HCT116 (cell line): Measurements from ENCODE around the gene MIA2. TPM values are rescaled to one million over a fixed set of nuclear protein-coding genes. Genes with fewer than 3 reads are reported as not detected.

Experiments used
- ATAC-seq: fragments of 200-7000 bp; cut with Tn5 transposase; 2 replicates; pipeline ENCODE4 v1.9.1; 2020; ENCODE audit warnings: mild to moderate bottlenecking, moderate library complexity
- BruUV-seq: library from RNA; stranded (reverse); fragments of 400-500 nt; replicated peaks from 2 replicates; lab custom pipeline; 2021; lab: Mats Ljungman, UMichigan
- CTCF ChIA-PET: fragments of 300-600 bp; sonication (Branson Sonifier 250); formaldehyde crosslinking; loops from one replicate; lab custom pipeline; 2021; ENCODE audit warnings: antibody characterized with exemption; lab: Charles Lee
- POLR2A ChIA-PET: fragments of 300-600, 350-600 bp; sonication (Branson Sonifier 250); formaldehyde crosslinking; loops from one replicate; lab custom pipeline; 2021; ENCODE audit warnings: antibody characterized with exemption; lab: Charles Lee
- RAD21 ChIA-PET, 2 experiments: fragments of 300-600 bp; sonication (Branson Sonifier 250); formaldehyde crosslinking; loops; one replicate each; lab custom pipeline; 2023; ENCODE audit warnings: low total read pairs in 2 of 2; ENCODE audit not compliant: uncharacterized antibody in 2 of 2, unreplicated experiment in 2 of 2, low non-redundant PET in 1 of 2; lab: Charles Lee
- DNase-seq: peaks from one replicate; pipeline ENCODE4 v3.0.0-alpha.2; 2010; ENCODE audit warnings: low read depth, low spot score
- H2AFZ ChIP-seq: fragments of 200-600 bp; shearing (Covaris generic), sonication (generic); 2 replicates; pipeline ENCODE4 v1.6.1; 2017; ENCODE audit warnings: low read depth, mixed run types, mixed read lengths, antibody characterized with exemption, low read length; ENCODE audit not compliant: poor library complexity, severe bottlenecking
- H3K27ac ChIP-seq: 2 replicates; pipeline ENCODE4 v1.5.1; 2012; ENCODE audit warnings: low read depth, low read length
- H3K27me3 ChIP-seq: fragments of 200-600 bp; sonication (generic); 2 replicates; pipeline ENCODE4 v1.6.1; 2016; ENCODE audit warnings: mixed run types, low read length, mixed read lengths; ENCODE audit not compliant: insufficient read depth
- H3K36me3 ChIP-seq, 2 experiments: fragments of 200-500 bp in 1 of 2; fragments of 200-600 bp in 1 of 2; sonication (Bioruptor generic) in 1 of 2; sonication (generic) in 1 of 2; 2 replicates each; pipeline versions ENCODE4 v1.5.1 to v1.6.1; 2014 to 2016; ENCODE audit warnings: low read length in 2 of 2, inconsistent platforms in 1 of 2, mixed read lengths in 1 of 2, mixed run types in 1 of 2; ENCODE audit not compliant: insufficient read depth in 2 of 2, control insufficient read depth in 1 of 2
- H3K4me1 ChIP-seq, 2 experiments: fragments of 200-600 bp in 1 of 2; sonication (generic) in 1 of 2; 2 replicates each; pipeline versions ENCODE4 v1.5.1 to v1.6.1; 2012 to 2017; ENCODE audit warnings: low read length in 2 of 2, inconsistent platforms in 1 of 2, mild to moderate bottlenecking in 1 of 2, mixed read lengths in 1 of 2, mixed run types in 1 of 2, moderate library complexity in 1 of 2; ENCODE audit not compliant: insufficient read depth in 2 of 2, control insufficient read depth in 1 of 2
- H3K4me2 ChIP-seq: fragments of 200-600 bp; sonication (generic); 2 replicates; pipeline ENCODE4 v1.6.1; 2017; ENCODE audit warnings: mixed run types, low read length, mixed read lengths
- H3K4me3 ChIP-seq, 2 experiments: fragments of 200-600 bp in 1 of 2; sonication (generic) in 1 of 2; replicated peaks in 1 of 2; 2 replicates each; pipeline ENCODE4 v1.5.1; 2011 to 2016; ENCODE audit warnings: low read length in 2 of 2, control low read depth in 1 of 2, low read depth in 1 of 2, mild to moderate bottlenecking in 1 of 2, mixed read lengths in 1 of 2, mixed run types in 1 of 2
- H3K79me2 ChIP-seq: fragments of 200-600 bp; sonication (generic); 2 replicates; pipeline ENCODE4 v1.6.1; 2017; ENCODE audit warnings: mild to moderate bottlenecking, mixed run types, low read length, moderate library complexity, mixed read lengths; ENCODE audit not compliant: insufficient read depth
- H3K9ac ChIP-seq: fragments of 200-600 bp; sonication (generic); 2 replicates; pipeline ENCODE4 v1.6.1; 2016; ENCODE audit warnings: low read length, mixed read lengths
- H3K9me2 ChIP-seq: fragments of 200-600 bp; sonication (generic), shearing (Covaris generic); 2 replicates; pipeline ENCODE4 v1.6.1; 2017; ENCODE audit warnings: mixed run types, mild to moderate bottlenecking, moderate library complexity; ENCODE audit not compliant: insufficient read depth
- H3K9me3 ChIP-seq, 2 experiments: fragments of 200-500 bp in 1 of 2; fragments of 200-600 bp in 1 of 2; sonication (Bioruptor generic) in 1 of 2; sonication (generic) in 1 of 2; 2 replicates each; pipeline ENCODE4 v1.6.1; 2014 to 2017; ENCODE audit warnings: low read length in 2 of 2, mixed read lengths in 2 of 2, inconsistent platforms in 1 of 2, low read depth in 1 of 2, mild to moderate bottlenecking in 1 of 2, mixed run types in 1 of 2, moderate library complexity in 1 of 2; ENCODE audit not compliant: control insufficient read depth in 1 of 2, insufficient read depth in 1 of 2
- H4K20me1 ChIP-seq: fragments of 200-600 bp; sonication (generic), shearing (Covaris generic); 2 replicates; pipeline ENCODE4 v1.6.1; 2017; ENCODE audit warnings: mixed run types, mild to moderate bottlenecking, moderate library complexity; ENCODE audit not compliant: insufficient read depth
- CBX3 ChIP-seq: IDR thresholded peaks from 2 replicates; pipeline ENCODE4 v1.6.1; 2012; ENCODE audit warnings: low read depth
- CEBPB ChIP-seq: IDR thresholded peaks from 2 replicates; pipeline ENCODE4 v1.6.1; 2012; ENCODE audit warnings: low read depth
- EGR1 ChIP-seq: IDR thresholded peaks from 2 replicates; pipeline ENCODE4 v1.6.1; 2012; ENCODE audit warnings: low read depth
- ELF1 ChIP-seq: IDR thresholded peaks from 2 replicates; pipeline ENCODE4 v1.6.1; 2012; ENCODE audit warnings: low read depth, borderline replicate concordance
- EZH2 ChIP-seq: fragments of 200-600 bp; sonication (generic); IDR thresholded peaks from 2 replicates; pipeline ENCODE4 v1.6.1; 2017; ENCODE audit warnings: antibody characterized with exemption, mixed run types
- FOSL1 ChIP-seq: IDR thresholded peaks from 2 replicates; pipeline ENCODE4 v1.6.1; 2012; ENCODE audit warnings: low read depth
- JUND ChIP-seq: IDR thresholded peaks from 2 replicates; pipeline ENCODE4 v1.6.1; 2012
- POLR2A ChIP-seq: IDR thresholded peaks from 2 replicates; pipeline ENCODE4 v1.7.0; 2011; ENCODE audit warnings: borderline replicate concordance; ENCODE audit not compliant: insufficient read depth, insufficient read length; ENCODE audit errors: extremely low read depth
- RAD21 ChIP-seq: IDR thresholded peaks from 2 replicates; pipeline ENCODE4 v1.6.1; 2012; ENCODE audit warnings: low read depth, mild to moderate bottlenecking
- SIN3A ChIP-seq: IDR thresholded peaks from 2 replicates; pipeline ENCODE4 v1.6.1; 2012; ENCODE audit warnings: low read depth
- SP1 ChIP-seq: IDR thresholded peaks from 2 replicates; pipeline ENCODE4 v1.6.1; 2012; ENCODE audit warnings: low read depth
- TCF7L2 ChIP-seq: IDR thresholded peaks from 2 replicates; pipeline ENCODE4 v1.7.0; 2011; ENCODE audit warnings: borderline replicate concordance, inconsistent platforms; ENCODE audit not compliant: insufficient read depth, insufficient read length; ENCODE audit errors: extremely low read depth
- YY1 ChIP-seq: IDR thresholded peaks from 2 replicates; pipeline ENCODE4 v1.6.1; 2011; ENCODE audit warnings: low read length, low read depth, moderate library complexity, mild to moderate bottlenecking; ENCODE audit not compliant: insufficient replicate concordance; ENCODE audit errors: extremely low read depth
- ZFX ChIP-seq: fragments of 450-650 bp; IDR thresholded peaks from 2 replicates; pipeline ENCODE4 v1.6.1; 2017
- intact Hi-C: fragments of 100-400 bp; cut with micrococcal nuclease; formaldehyde crosslinking; loops from 2 replicates; pipeline ENCODE4 v1.10.0; 2022
- total RNA-seq: library from RNA; stranded (reverse); gene quantifications from one replicate; pipeline ENCODE4 v1.2.1, GENCODE V29; 2021; ENCODE audit not compliant: unreplicated experiment
- TF ChIP-seq, protein P1 (sequence below): IDR thresholded peaks from 2 replicates; pipeline ENCODE4 v1.6.1; 2011; ENCODE audit warnings: mild to moderate bottlenecking, low read length, moderate library complexity; ENCODE audit not compliant: insufficient replicate concordance; ENCODE audit errors: extremely low read depth
- TF ChIP-seq, protein P2 (sequence below): IDR thresholded peaks from 2 replicates; pipeline ENCODE4 v1.6.1; 2012; ENCODE audit warnings: low read depth
- TF ChIP-seq, protein P3 (sequence below): IDR thresholded peaks from 2 replicates; pipeline ENCODE4 v1.6.1; 2012

MIA2 gene
- total RNA-seq, 1 experiment from 2014 or later: 31.1 TPM

DNA sequence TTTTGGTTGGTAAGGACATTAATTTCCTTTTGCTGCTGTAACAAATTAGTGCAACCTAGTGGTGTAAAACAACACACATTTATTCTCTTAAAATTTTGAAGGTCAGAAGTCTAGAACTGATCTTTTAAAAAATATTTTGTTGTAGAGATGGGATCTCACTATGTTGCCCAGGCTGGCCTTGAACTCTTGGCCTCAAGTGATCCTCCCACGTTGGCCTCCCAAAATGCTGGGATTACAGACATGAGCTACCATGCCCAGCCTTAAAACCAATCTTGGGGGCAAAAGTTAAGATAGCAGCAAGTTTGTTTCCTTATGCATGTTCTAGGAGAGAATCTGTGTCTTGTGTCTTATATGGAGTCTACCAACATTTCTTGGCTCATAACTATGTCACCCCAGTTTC, 55.8 kb downstream of the MIA2 start:
- Histone ChIP-seq H3K4me1 (no peaks in the 10 kb centered on the region), H3K9me2 (no peaks in the 10 kb centered on the region), H3K79me2 (peaks cover 6% of the 10 kb centered on the region; the same call in 1 of the 2 replicates), H2AFZ (no peak overlapping the region), H3K4me3 (no peak overlapping the region), H3K9ac (no peak overlapping the region), H3K27ac (no peak overlapping the region), H3K4me2 (no peak overlapping the region), H3K9me3 (no peaks in the 10 kb centered on the region), H3K36me3 (peaks cover 0 to 10% of the 10 kb centered on the region in 2 experiments; a peak in 2 of 4 replicates), H3K27me3 (no peaks in the 10 kb centered on the region), H4K20me1 (no peaks in the 10 kb centered on the region)
- ATAC-seq (no peak), DNase-seq (no peak)
- TF ChIP-seq FOSL1: no peak
- no peak for TF ChIP-seq RAD21
- no peak for TF ChIP-seq YY1
- no peak for TF ChIP-seq EGR1
- POLR2A ChIA-PET: no interaction called here
- intact Hi-C loops: no loop called here
- CTCF ChIA-PET: no interaction called here
- no TSS peak for BruUV-seq
- RAD21 ChIA-PET: no interaction called here

DNA sequence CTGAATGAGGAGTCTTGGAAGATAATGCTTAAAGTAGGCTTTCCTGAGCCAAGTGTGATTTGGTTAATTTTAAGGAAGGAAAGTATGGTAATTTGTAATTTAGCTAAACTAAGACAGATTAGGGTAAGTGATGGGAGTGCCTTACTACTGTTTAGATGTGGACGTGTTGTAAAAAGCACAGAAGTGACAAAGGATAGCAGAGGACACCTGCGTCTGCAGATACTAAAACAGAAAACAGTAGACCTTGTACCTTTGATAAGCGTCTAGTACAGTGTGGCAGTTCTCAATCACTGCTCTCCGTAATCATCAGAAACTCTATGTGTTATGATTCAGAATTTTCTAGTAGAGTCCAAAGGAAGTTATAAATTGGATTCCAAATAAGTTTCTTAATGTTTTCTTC, 58.0 kb downstream of the MIA2 start:
- intact Hi-C loops: no loop called here
- no peak overlapping the region for H3K9ac ChIP-seq
- no peaks in the 10 kb centered on the region for H3K4me1 ChIP-seq
- no peak overlapping the region for H3K4me2 ChIP-seq
- no peak for ATAC-seq
- no peaks in the 10 kb centered on the region for H3K9me3 ChIP-seq
- no peak overlapping the region for H3K27ac ChIP-seq
- peaks cover 3 to 13% of the 10 kb centered on the region in 2 experiments; a peak in 2 of 4 replicates for H3K36me3 ChIP-seq
- DNase-seq: no peak
- H3K4me3 ChIP-seq: no peak overlapping the region
- POLR2A ChIA-PET: no interaction called here
- CTCF ChIA-PET: no interaction called here
- H3K27me3 ChIP-seq: no peaks in the 10 kb centered on the region
- H4K20me1 ChIP-seq: no peaks in the 10 kb centered on the region
- H3K79me2 ChIP-seq: peaks cover 6% of the 10 kb centered on the region; the same call in 1 of the 2 replicates
- no TSS peak for BruUV-seq
- no peak overlapping the region for H2AFZ ChIP-seq
- no peaks in the 10 kb centered on the region for H3K9me2 ChIP-seq
- RAD21 ChIA-PET: no interaction called here
- TF ChIP-seq, protein P1, sequence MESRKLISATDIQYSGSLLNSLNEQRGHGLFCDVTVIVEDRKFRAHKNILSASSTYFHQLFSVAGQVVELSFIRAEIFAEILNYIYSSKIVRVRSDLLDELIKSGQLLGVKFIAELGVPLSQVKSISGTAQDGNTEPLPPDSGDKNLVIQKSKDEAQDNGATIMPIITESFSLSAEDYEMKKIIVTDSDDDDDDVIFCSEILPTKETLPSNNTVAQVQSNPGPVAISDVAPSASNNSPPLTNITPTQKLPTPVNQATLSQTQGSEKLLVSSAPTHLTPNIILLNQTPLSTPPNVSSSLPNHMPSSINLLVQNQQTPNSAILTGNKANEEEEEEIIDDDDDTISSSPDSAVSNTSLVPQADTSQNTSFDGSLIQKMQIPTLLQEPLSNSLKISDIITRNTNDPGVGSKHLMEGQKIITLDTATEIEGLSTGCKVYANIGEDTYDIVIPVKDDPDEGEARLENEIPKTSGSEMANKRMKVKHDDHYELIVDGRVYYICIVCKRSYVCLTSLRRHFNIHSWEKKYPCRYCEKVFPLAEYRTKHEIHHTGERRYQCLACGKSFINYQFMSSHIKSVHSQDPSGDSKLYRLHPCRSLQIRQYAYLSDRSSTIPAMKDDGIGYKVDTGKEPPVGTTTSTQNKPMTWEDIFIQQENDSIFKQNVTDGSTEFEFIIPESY: no peak
- no peak for TF ChIP-seq CBX3
- TF ChIP-seq ZFX: no peak
- TF ChIP-seq SIN3A: no peak
- TF ChIP-seq EGR1: no peak
- no peak for TF ChIP-seq RAD21
- TF ChIP-seq, protein P2, sequence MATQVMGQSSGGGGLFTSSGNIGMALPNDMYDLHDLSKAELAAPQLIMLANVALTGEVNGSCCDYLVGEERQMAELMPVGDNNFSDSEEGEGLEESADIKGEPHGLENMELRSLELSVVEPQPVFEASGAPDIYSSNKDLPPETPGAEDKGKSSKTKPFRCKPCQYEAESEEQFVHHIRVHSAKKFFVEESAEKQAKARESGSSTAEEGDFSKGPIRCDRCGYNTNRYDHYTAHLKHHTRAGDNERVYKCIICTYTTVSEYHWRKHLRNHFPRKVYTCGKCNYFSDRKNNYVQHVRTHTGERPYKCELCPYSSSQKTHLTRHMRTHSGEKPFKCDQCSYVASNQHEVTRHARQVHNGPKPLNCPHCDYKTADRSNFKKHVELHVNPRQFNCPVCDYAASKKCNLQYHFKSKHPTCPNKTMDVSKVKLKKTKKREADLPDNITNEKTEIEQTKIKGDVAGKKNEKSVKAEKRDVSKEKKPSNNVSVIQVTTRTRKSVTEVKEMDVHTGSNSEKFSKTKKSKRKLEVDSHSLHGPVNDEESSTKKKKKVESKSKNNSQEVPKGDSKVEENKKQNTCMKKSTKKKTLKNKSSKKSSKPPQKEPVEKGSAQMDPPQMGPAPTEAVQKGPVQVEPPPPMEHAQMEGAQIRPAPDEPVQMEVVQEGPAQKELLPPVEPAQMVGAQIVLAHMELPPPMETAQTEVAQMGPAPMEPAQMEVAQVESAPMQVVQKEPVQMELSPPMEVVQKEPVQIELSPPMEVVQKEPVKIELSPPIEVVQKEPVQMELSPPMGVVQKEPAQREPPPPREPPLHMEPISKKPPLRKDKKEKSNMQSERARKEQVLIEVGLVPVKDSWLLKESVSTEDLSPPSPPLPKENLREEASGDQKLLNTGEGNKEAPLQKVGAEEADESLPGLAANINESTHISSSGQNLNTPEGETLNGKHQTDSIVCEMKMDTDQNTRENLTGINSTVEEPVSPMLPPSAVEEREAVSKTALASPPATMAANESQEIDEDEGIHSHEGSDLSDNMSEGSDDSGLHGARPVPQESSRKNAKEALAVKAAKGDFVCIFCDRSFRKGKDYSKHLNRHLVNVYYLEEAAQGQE: no peak
- TF ChIP-seq SP1: no peak
- TF ChIP-seq, protein P3, sequence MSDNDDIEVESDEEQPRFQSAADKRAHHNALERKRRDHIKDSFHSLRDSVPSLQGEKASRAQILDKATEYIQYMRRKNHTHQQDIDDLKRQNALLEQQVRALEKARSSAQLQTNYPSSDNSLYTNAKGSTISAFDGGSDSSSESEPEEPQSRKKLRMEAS: no peak
- no peak for TF ChIP-seq YY1
- TF ChIP-seq TCF7L2: no peak
- no peak for TF ChIP-seq CEBPB
- no peak for TF ChIP-seq ELF1
- TF ChIP-seq FOSL1: no peak
- TF ChIP-seq POLR2A: no peak
- no peak for TF ChIP-seq EZH2
- TF ChIP-seq JUND: no peak
